GM18517 (cell line): ENCODE results near the gene NUB1.

Experiments
- ATAC-seq: cut with Tn5 transposase; IDR thresholded peaks from one replicate; pipeline ENCODE4 v1.9.1; 2021; ENCODE audit warnings: mild to moderate bottlenecking, moderate library complexity; ENCODE audit not compliant: unreplicated experiment

Gene NUB1

GRCh38 chr7:151416112-151416940, 74.7 kb downstream of the NUB1 start:
- no peak for ATAC-seq

DNA sequence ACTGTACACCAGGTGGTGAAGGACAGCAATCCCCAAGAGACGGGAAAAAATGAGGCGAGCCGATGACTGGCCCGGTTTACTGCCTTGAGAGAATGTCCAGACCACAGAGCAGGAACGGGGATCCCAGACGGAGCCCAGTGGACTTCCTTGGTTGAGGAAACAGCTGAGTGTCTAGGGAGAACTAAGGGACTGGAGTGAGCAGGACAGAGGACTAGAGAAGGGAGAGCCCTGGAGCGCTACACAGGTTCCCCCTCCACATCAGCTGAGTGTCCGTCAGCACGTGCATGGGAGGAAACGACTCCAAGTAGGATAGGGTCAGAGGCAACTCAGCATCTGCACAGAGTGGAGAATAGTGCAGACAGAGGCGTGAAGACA, 75.3 kb downstream of the NUB1 start:
- no peak for ATAC-seq

GRCh38 chr7:151420144-151420543, 78.5 kb downstream of the NUB1 start:
- no peak for ATAC-seq

- ATAC-seq: no peak
These were observed 80.6 kb downstream of the NUB1 start for GRCh38 chr7:151422212-151422611.

GRCh38 chr7:151423226-151423625, 81.6 kb downstream of the NUB1 start:
- no peak for ATAC-seq

DNA sequence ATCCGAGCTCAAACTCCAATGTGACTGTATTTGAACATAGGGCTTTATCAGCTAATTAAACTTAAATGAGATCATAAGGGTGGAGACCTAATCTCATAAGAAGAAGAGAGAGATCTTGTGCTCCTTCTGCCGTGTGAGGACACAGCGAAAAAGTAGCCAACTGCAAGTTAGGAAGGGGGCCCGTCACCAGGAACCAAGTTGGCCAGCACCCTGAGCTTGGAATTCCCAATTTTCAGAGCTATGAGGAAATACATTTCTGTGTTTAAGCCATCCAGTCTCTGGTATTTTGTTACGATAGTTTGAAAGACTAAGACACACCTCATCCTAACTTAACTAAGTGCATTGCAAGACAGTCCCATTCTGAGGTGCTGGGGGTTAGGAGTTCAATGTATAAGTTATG, 82.3 kb downstream of the NUB1 start:
- no peak for ATAC-seq

DNA sequence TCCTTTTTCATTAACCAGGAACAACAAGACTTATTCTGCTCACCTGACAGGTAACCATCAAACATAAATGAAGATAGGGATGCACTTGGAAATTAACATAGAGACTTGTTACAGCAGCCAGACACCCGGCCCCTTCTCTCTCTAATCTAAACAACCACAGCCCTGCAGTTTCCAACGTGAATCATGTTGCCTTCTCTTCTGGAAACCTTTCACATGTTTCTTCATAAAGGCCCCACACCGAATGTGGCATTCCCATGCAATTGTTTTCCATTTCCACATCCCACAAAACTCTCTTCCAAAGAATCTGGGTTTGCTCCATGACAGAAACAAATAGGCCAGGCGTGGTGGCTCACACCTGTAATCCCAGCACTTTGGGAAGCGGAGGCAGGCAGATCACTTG, 83.2 kb downstream of the NUB1 start:
- ATAC-seq: no peak

- no peak for ATAC-seq
These were observed 84.2 kb downstream of the NUB1 start for GRCh38 chr7:151425670-151426440.

DNA sequence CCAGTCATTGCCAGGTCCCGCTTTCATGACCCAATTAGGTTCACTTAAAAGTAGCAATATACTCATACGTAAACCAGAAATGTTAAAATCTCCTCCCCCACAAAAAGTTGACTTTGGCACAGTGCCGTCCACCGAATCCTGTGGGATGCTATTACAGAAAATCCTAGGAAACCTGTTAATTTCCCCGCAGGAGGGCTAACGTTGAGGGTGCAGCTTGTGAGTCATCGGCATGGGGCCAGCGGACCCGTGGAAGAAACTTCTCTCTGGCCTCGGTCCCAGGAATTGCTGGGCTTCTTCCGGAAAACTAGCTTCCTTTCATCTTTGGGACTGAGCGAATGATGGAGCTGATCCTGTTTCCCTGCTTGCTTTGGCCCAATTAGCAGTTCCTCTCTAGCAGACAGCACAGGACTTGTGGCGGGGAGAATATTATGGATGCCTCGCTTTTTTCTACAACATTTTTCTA, 84.9 kb downstream of the NUB1 start:
- no peak for ATAC-seq

- no peak for ATAC-seq
These were observed 85.5 kb downstream of the NUB1 start for GRCh38 chr7:151426904-151427704.

DNA sequence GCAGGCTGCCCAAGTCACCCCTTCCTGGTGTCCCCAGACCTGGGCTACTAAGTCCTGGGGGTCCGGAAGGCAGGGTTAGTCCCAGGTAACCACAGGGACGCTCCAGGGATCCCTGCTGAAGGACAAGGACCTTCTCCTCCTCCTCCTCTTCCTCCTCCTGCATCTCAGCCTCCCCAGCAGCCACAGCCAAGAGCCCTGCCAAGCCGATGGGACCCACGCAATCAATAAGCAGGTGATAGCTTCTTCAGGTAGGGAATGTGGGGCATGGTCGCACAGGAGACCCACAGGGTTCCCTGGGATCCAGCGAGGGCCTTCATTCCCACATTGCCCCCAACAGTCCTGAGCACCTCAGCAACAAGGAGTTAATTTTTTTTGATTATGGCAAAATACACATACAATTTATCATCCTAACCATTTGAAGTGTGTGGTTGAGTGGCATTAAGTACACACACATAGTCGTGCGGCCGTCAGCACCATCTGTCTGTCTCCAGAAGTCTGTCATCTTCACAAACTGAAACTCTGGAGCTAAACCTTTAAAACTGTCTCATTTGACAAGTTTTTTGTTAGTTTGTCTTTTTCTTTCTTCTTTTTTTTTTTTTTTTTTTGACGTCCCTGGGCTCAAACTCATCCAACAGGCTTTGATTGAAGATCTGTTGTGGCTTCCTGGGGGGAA, 86.2 kb downstream of the NUB1 start:
- ATAC-seq: no peak
